Muscle of back (tissue), 13 donors: Measurements from ENCODE around the gene TEDC2. TPM values are rescaled to one million over a fixed set of nuclear protein-coding genes. Genes with fewer than 3 reads are reported as not detected.
"Not testable (repeated sequence)": the region's sequence is repeated elsewhere in the genome, so short reads cannot be mapped to it uniquely, and the experiment has no call there.

Source experiments
- DNase-seq, 3 donors: peaks; one replicate each; pipeline versions ENCODE4 v3.0.0 to v3.0.0-alpha.2; 2013
- long read RNA-seq, 9 donors: transcript quantifications; one replicate each; lab custom pipeline, GENCODE V29; 2026
- polyA plus RNA-seq, 10 donors: library from polyadenylated mRNA; unstranded; fragments of 120-200 nt; gene quantifications; one replicate each; pipeline ENCODE4 v1.2.1, GENCODE V29; 2013; ENCODE audit not compliant: insufficient read length in 10 of 10

TEDC2 gene
- polyA plus RNA-seq, result 1 to 10 TPM; 2.7 to 7.5 (median 4.8) TPM
- long read RNA-seq, donor 1, partial matches to known transcripts, result 0 of 1 reads
- long read RNA-seq, donor 1, other reads (novel, unspliced or antisense), result 0 of 1 reads
- long read RNA-seq, donor 2, partial matches to known transcripts, result 0 of 1 reads
- long read RNA-seq, donor 2, other reads (novel, unspliced or antisense), result 0 of 1 reads
- long read RNA-seq, donor 3, result 0 reads
- long read RNA-seq, donor 4, result 0 reads
- long read RNA-seq, donor 5, partial matches to known transcripts, result 0 of 2 reads
- long read RNA-seq, donor 5, other reads (novel, unspliced or antisense), result 0 of 2 reads
- long read RNA-seq, donor 6, partial matches to known transcripts, result 0 of 1 reads
- long read RNA-seq, donor 6, other reads (novel, unspliced or antisense), result 0 of 1 reads
- long read RNA-seq, donor 7, partial matches to known transcripts, result 0 of 1 reads
- long read RNA-seq, donor 7, other reads (novel, unspliced or antisense), result 0 of 1 reads
- long read RNA-seq, donor 8, partial matches to known transcripts, result 0 of 2 reads
- long read RNA-seq, donor 8, other reads (novel, unspliced or antisense), result 0 of 2 reads
- long read RNA-seq, donor 9, result 0 reads

GRCh38 chr16:2459647-2460390 lies at the start of gene TEDC2:
Gene TEDC2, plus strand, starts transcription at chr16:2460109. Its CDS starts 36 bp downstream, at chr16:2460145.
- peak; percentile 95 to 98 (median 96) for DNase-seq

GRCh38 chr16:2415085-2415484 lies 44.8 kb upstream of the TEDC2 start:
- DNase-seq, result no peak

- DNase-seq, result no peak
Observed at GRCh38 chr16:2420035-2420434, 39.9 kb upstream of the TEDC2 start.

GRCh38 chr16:2422123-2422867 lies 37.6 kb upstream of the TEDC2 start:
- no peak for DNase-seq

- no peak for DNase-seq
Observed at GRCh38 chr16:2424061-2425007, 35.6 kb upstream of the TEDC2 start.

- DNase-seq, result no peak
Observed at GRCh38 chr16:2425008-2425518, 34.8 kb upstream of the TEDC2 start.

GRCh38 chr16:2425825-2426430 lies 34.0 kb upstream of the TEDC2 start:
- no peak for DNase-seq

- DNase-seq, result no peak
Observed at GRCh38 chr16:2426941-2427361, 33.0 kb upstream of the TEDC2 start.

- DNase-seq, result no peak
Observed at GRCh38 chr16:2427526-2427925, 32.4 kb upstream of the TEDC2 start.

- peak in 1 of 3 donors; percentile 59 for DNase-seq
Observed at GRCh38 chr16:2428051-2428783, 31.7 kb upstream of the TEDC2 start.

GRCh38 chr16:2428784-2429033 lies 31.2 kb upstream of the TEDC2 start:
- DNase-seq, result no peak

GRCh38 chr16:2429034-2429770 lies 30.7 kb upstream of the TEDC2 start, which contains the start of gene CCNF:
Gene CCNF, plus strand, starts transcription at chr16:2429447. Its CDS starts 35 bp downstream, at chr16:2429482.
- DNase-seq, result peak; percentile 96 to 99 (median 99)

GRCh38 chr16:2429771-2430663 lies 29.9 kb upstream of the TEDC2 start:
- DNase-seq, result peak in 2 of 3 donors; percentile 17 to 51

- no peak for DNase-seq
Observed at GRCh38 chr16:2432286-2432685, 27.6 kb upstream of the TEDC2 start.

- DNase-seq, result no peak
Observed at GRCh38 chr16:2432801-2433505, 27.0 kb upstream of the TEDC2 start.

GRCh38 chr16:2435236-2435635 lies 24.7 kb upstream of the TEDC2 start:
- not testable (repeated sequence) for DNase-seq

- DNase-seq, result no peak
Observed at GRCh38 chr16:2436110-2436509, 23.8 kb upstream of the TEDC2 start.
